Astrocyte (in vitro differentiated cells and primary cell): ENCODE results near the gene EXOG.

Experiments
- EZH2 ChIP-seq: IDR thresholded peaks from 2 replicates; pipeline ENCODE4 v1.6.1; 2012; ENCODE audit warnings: mild to moderate bottlenecking, low read length, inconsistent platforms; ENCODE audit not compliant: insufficient read depth
- TF ChIP-seq, protein P1 (sequence below): IDR thresholded peaks from 2 replicates; pipeline ENCODE4 v1.5.1; 2011; ENCODE audit warnings: low read depth, mild to moderate bottlenecking, inconsistent platforms, low read length, moderate library complexity; ENCODE audit not compliant: insufficient read depth

GRCh38 chr3:38496131-38496910 lies at the start of gene EXOG:
- TF ChIP-seq, protein P1, sequence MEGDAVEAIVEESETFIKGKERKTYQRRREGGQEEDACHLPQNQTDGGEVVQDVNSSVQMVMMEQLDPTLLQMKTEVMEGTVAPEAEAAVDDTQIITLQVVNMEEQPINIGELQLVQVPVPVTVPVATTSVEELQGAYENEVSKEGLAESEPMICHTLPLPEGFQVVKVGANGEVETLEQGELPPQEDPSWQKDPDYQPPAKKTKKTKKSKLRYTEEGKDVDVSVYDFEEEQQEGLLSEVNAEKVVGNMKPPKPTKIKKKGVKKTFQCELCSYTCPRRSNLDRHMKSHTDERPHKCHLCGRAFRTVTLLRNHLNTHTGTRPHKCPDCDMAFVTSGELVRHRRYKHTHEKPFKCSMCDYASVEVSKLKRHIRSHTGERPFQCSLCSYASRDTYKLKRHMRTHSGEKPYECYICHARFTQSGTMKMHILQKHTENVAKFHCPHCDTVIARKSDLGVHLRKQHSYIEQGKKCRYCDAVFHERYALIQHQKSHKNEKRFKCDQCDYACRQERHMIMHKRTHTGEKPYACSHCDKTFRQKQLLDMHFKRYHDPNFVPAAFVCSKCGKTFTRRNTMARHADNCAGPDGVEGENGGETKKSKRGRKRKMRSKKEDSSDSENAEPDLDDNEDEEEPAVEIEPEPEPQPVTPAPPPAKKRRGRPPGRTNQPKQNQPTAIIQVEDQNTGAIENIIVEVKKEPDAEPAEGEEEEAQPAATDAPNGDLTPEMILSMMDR: peak; percentile 65
- TF ChIP-seq EZH2: no peak
